KMS-11 (cell line): ENCODE results near the gene ATXN7.

ENCODE experiments used
- H2AFZ ChIP-seq: fragments of 200-600 bp; sonication (generic); 2 replicates; pipeline ENCODE4 v1.6.1; 2016; ENCODE audit warnings: antibody characterized with exemption, mixed run types, low read depth
- H3K27ac ChIP-seq: fragments of 200-600 bp; sonication (generic); 2 replicates; pipeline ENCODE4 v1.6.1; 2016; ENCODE audit warnings: mild to moderate bottlenecking, mixed run types
- H3K27me3 ChIP-seq: fragments of 200-600 bp; sonication (generic); 2 replicates; pipeline ENCODE4 v1.6.1; 2017; ENCODE audit warnings: mild to moderate bottlenecking, low read depth, mixed run types, moderate library complexity; ENCODE audit not compliant: insufficient read depth
- H3K36me3 ChIP-seq: fragments of 200-600 bp; sonication (generic); 2 replicates; pipeline ENCODE4 v1.6.1; 2017; ENCODE audit warnings: mild to moderate bottlenecking, mixed run types; ENCODE audit not compliant: insufficient read depth
- H3K4me1 ChIP-seq: fragments of 200-600 bp; sonication (generic); 2 replicates; pipeline ENCODE4 v1.6.1; 2016; ENCODE audit warnings: mild to moderate bottlenecking, low read depth, mixed run types; ENCODE audit not compliant: poor library complexity, severe bottlenecking
- H3K4me2 ChIP-seq: fragments of 200-600 bp; sonication (generic); 2 replicates; pipeline ENCODE4 v1.7.0; 2016; ENCODE audit warnings: mild to moderate bottlenecking, mixed run types
- H3K4me3 ChIP-seq: fragments of 200-600 bp; sonication (generic); IDR thresholded peaks from 2 replicates; pipeline ENCODE4 v1.6.1; 2017; ENCODE audit warnings: low read depth, low read length, mixed read lengths; ENCODE audit not compliant: insufficient read depth
- H3K79me2 ChIP-seq: fragments of 200-600 bp; sonication (generic); 2 replicates; pipeline ENCODE4 v1.6.1; 2016; ENCODE audit warnings: low read depth, mixed run types; ENCODE audit not compliant: insufficient read depth
- H3K9ac ChIP-seq: fragments of 200-600 bp; sonication (generic); 2 replicates; pipeline ENCODE4 v1.6.1; 2016; ENCODE audit warnings: mild to moderate bottlenecking, mixed run types
- H4K20me1 ChIP-seq: fragments of 200-600 bp; sonication (generic); 2 replicates; pipeline ENCODE4 v1.6.1; 2016; ENCODE audit warnings: mild to moderate bottlenecking, mixed run types; ENCODE audit not compliant: insufficient read depth
- CTCF ChIP-seq: fragments of 200-600 bp; sonication (generic); conservative IDR thresholded peaks from 2 replicates; pipeline ENCODE4 v1.6.1; 2017; ENCODE audit warnings: low read depth, mild to moderate bottlenecking, antibody characterized with exemption, low read length, moderate library complexity, mixed read lengths

Gene ATXN7

GRCh38 chr3:63973406-63973805, 109.7 kb downstream of the ATXN7 start:
- no peak overlapping the region for H3K4me3 ChIP-seq
- peaks cover 39% of the 10 kb centered on the region for H3K79me2 ChIP-seq
- no peaks in the 10 kb centered on the region for H4K20me1 ChIP-seq
- no peaks in the 10 kb centered on the region for H3K36me3 ChIP-seq
- H3K27me3 ChIP-seq = no peaks in the 10 kb centered on the region
- H3K27ac ChIP-seq = no peak overlapping the region
- TF ChIP-seq CTCF = no peak
- H3K4me2 ChIP-seq = no peak overlapping the region
- H3K9ac ChIP-seq = no peak overlapping the region
- peaks cover 25% of the 10 kb centered on the region for H3K4me1 ChIP-seq
- H2AFZ ChIP-seq = no peak overlapping the region

DNA sequence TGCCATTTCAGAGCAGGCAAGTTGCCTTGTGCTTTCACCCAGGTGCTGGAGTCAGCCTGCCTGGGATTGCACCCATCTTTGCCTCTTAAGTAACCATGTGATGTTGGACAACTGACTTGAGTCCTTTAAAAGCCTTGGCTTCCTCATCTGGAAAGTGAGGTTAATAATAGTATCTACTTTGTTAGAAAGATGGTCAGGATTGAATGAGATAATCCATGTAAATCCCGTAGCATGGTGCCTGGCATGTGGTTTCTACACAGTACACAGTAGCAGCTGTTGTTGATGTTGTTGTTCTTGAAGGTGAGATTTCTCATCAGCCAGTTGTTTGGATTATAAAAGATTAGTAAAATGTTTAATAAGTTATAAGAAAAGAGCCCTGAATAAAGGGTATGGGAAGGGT, 110.8 kb downstream of the ATXN7 start:
- H3K4me2 ChIP-seq = no peak overlapping the region
- no peaks in the 10 kb centered on the region for H3K27me3 ChIP-seq
- H2AFZ ChIP-seq = no peak overlapping the region
- H3K9ac ChIP-seq = no peak overlapping the region
- H3K79me2 ChIP-seq = peaks cover 33% of the 10 kb centered on the region
- H3K36me3 ChIP-seq = no peaks in the 10 kb centered on the region
- no peak for TF ChIP-seq CTCF
- no peak overlapping the region for H3K4me3 ChIP-seq
- no peak overlapping the region for H3K27ac ChIP-seq
- no peaks in the 10 kb centered on the region for H4K20me1 ChIP-seq
- H3K4me1 ChIP-seq = peaks cover 18% of the 10 kb centered on the region

GRCh38 chr3:63975723-63976122, 112.1 kb downstream of the ATXN7 start:
- H3K4me3 ChIP-seq = no peak overlapping the region
- no peak for TF ChIP-seq CTCF
- H3K4me2 ChIP-seq = no peak overlapping the region
- H3K27me3 ChIP-seq = no peaks in the 10 kb centered on the region
- H3K79me2 ChIP-seq = peaks cover 21% of the 10 kb centered on the region; the same call in 1 of the 2 replicates
- H2AFZ ChIP-seq = no peak overlapping the region
- H3K36me3 ChIP-seq = no peaks in the 10 kb centered on the region
- no peak overlapping the region for H3K9ac ChIP-seq
- H3K27ac ChIP-seq = no peak overlapping the region
- H4K20me1 ChIP-seq = no peaks in the 10 kb centered on the region
- H3K4me1 ChIP-seq = peaks cover 6% of the 10 kb centered on the region

DNA sequence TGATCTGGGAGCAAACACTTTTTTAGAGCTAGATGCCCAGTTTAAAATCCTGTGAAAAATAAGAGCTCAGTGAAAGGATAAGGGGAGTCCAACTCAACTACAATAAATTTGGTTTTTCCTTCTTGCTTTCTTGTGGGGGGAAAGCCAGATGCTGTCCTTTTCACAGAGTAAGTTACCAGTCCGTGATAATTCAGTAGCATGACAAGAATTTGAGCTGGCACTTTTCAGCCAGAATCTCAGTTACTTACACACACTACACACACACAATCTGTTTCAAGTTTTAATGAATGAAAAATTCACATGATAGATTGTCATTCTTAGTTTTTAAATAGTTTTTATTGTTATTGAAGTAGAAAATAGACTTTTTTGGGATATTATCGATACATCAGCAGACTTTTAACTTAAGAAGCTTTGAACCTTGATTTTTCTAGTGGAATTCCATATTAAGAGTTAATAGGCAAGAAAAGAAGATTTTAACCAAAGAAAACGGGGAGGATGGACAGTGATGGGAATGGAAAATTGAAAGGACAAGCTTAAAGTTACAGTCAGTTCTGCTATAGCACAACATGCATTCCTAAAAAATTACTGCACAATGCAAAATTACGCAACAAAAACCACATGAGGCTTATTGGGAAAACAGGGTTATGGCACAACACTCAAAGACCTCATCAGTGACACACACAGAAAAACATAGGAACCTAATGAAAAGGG, 112.6 kb downstream of the ATXN7 start:
- Histone ChIP-seq H3K79me2 (peaks cover 15% of the 10 kb centered on the region; the same call in 1 of the 2 replicates), H3K4me1 (no peaks in the 10 kb centered on the region), H3K36me3 (no peaks in the 10 kb centered on the region), H3K4me3 (no peak overlapping the region), H4K20me1 (no peaks in the 10 kb centered on the region), H2AFZ (no peak overlapping the region), H3K27ac (no peak overlapping the region), H3K9ac (no peak overlapping the region), H3K4me2 (no peak overlapping the region), H3K27me3 (no peaks in the 10 kb centered on the region)
- TF ChIP-seq CTCF = no peak
